HepG2 (cell line): ENCODE data around the gene ZNF91.

Experiments used
- MAFK ChIP-seq, 2 experiments: IDR thresholded peaks in 1 of 2; conservative IDR thresholded peaks in 1 of 2; 2 replicates each; pipeline ENCODE4 v1.6.1; 2011; ENCODE audit warnings: improper control_type of control experiment in 2 of 2, low read length in 2 of 2
- MBD4 ChIP-seq: IDR thresholded peaks from 2 replicates; pipeline ENCODE4 v1.6.1; 2012; ENCODE audit warnings: low read length, inconsistent platforms, borderline replicate concordance
- POGZ ChIP-seq: sonication (generic); formaldehyde crosslinking; IDR thresholded peaks from 2 replicates; pipeline ENCODE4 v1.4.0; 2020; ENCODE audit warnings: mild to moderate bottlenecking, missing genetic modification reagents
- STAG1 ChIP-seq: sonication (generic); formaldehyde crosslinking; IDR thresholded peaks from 2 replicates; pipeline ENCODE4 v1.4.0; 2020; ENCODE audit warnings: missing genetic modification reagents
- TOE1 ChIP-seq: sonication (generic); formaldehyde crosslinking; IDR thresholded peaks from 2 replicates; pipeline ENCODE4 v1.4.0; 2020; ENCODE audit warnings: mild to moderate bottlenecking, missing genetic modification reagents
- ZNF12 ChIP-seq: sonication (generic); formaldehyde crosslinking; IDR thresholded peaks from 2 replicates; pipeline ENCODE4 v1.5.0; 2020; ENCODE audit warnings: missing genetic modification reagents
- TF ChIP-seq, protein P1 (sequence below), 2 experiments: sonication (generic) in 1 of 2; formaldehyde crosslinking in 1 of 2; IDR thresholded peaks; 2 replicates each; pipeline versions ENCODE4 v1.5.1 to v1.6.1; 2011 to 2020; ENCODE audit warnings: borderline replicate concordance in 1 of 2, low read depth in 1 of 2, low read length in 1 of 2, mild to moderate bottlenecking in 1 of 2, missing genetic modification reagents in 1 of 2, moderate library complexity in 1 of 2

DNA sequence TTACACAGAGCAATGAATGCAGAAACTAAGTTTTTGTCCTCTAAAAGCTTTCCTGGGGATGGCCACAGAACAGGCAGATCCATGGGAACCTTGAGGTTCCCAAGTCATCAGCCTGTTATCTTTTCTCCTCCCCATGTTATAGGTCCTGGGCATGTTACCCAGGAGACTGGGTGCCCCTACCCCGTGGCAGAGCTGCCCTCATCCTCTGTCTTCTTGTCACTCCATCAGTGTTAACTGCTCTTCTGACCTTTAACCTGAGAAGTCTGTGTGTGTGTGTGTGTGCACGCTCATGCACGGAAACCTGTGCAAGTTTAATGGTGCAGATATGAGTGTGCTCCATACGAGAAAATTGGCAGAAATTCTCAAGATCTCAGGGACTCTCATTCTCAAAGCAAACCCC is 101.1 kb downstream of the ZNF91 start:
- TF ChIP-seq MAFK (conservative IDR thresholded peaks at IDR 0.05 in 1 of 2, IDR thresholded peaks at IDR 0.05 in 1 of 2; ENCODE audit: low read length in 2 of 2) (no peak), TOE1 (CRISPR knock-in tag) (no peak), STAG1 (no peak), MBD4 (no peak), POGZ (CRISPR knock-in tag) (no peak), ZNF12 (CRISPR knock-in tag) (no peak)
- TF ChIP-seq, protein P1, sequence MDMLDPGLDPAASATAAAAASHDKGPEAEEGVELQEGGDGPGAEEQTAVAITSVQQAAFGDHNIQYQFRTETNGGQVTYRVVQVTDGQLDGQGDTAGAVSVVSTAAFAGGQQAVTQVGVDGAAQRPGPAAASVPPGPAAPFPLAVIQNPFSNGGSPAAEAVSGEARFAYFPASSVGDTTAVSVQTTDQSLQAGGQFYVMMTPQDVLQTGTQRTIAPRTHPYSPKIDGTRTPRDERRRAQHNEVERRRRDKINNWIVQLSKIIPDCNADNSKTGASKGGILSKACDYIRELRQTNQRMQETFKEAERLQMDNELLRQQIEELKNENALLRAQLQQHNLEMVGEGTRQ (IDR thresholded peaks at IDR 0.05; ENCODE audit: low read depth, low read length): no peak
- TF ChIP-seq, protein P1 (CRISPR knock-in tag; IDR thresholded peaks at IDR 0.05; ENCODE audit: borderline replicate concordance): no peak
